Hypothalamus (tissue), 51 donors: ENCODE results near the gene LONP2.
A peak's percentile ranks its signal among the peaks of the same experiment; 100 is the strongest.
"Not testable (repeated sequence)": the region's sequence is repeated elsewhere in the genome, so short reads cannot be mapped to it uniquely, and the experiment has no call there.

Experiments
- DNase-seq, 51 donors: peaks; one replicate each; lab custom pipeline; 2025; lab: John Stamatoyannopoulos, UW

LONP2 gene

DNA sequence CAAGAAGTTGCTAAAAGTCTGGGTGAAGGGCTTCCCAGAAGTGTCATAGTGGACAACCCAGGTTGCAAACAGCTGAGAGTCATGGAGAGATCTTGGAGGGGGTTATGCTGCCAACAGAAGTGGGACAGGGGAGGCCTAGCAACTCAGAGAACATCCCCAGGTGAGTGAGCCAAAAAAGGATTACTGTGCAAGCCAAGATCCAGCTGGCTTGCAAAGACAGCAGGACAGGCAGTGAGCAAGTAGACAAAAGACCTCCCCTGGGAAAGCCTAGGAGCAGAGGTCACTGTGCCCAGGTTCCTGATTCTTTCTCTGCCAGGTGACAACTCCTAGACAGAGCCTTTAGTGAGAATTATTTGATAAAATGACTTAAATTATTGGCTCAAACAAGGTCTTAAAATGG lies 9.5 kb upstream of the LONP2 start:
- DNase-seq, result no peak

DNA sequence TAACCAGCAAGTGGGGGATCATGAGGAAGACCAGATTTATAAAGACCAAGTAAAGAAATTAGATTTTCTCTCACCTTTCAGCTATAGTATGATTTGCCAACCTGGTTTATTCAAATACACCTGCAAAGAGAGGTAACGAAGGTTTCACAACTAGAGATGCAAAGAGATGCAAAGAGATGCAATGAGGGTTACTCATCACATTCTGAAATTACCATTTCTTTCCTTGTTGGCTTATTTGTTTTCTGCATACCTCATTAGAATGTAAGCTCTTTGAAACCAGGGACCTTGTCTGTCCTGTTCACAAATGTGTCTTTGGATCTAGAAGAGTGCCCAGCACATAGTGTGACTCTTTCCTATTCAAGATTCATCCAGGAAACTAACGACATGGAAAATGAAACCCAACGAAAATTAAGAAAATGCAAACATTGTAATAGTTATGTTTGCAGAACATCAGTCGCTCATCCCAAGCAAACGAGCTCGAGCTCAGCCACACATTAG lies 9.0 kb upstream of the LONP2 start:
- no peak for DNase-seq

DNA sequence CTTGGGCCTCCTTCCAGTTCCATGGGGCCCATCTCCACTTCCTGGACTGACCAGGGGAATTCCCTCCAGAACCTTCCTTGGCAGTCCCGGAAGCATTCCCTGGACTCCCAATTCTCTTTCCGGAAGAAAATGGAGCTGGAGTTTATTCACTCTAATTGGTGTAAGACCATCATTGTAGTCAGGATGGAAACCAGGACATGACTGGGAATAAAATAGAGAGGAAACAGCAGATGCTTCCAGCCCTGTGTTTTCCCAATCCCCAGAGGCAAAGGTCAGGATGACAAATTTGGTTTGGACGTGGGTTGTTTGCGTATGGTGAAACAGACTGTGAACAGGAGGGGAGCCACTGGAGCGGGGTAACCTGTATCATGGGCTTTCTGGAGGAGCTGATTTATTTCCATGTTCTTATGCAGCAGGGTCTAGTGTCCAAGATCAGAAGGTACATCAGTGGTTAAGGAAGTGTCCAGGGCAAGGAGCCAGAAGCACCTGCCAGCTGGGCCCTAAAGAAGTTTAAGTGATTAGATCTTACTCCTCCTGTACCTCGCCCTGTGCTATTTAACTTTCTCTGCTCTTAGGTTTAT lies 8.5 kb upstream of the LONP2 start:
- DNase-seq, result no peak

DNA sequence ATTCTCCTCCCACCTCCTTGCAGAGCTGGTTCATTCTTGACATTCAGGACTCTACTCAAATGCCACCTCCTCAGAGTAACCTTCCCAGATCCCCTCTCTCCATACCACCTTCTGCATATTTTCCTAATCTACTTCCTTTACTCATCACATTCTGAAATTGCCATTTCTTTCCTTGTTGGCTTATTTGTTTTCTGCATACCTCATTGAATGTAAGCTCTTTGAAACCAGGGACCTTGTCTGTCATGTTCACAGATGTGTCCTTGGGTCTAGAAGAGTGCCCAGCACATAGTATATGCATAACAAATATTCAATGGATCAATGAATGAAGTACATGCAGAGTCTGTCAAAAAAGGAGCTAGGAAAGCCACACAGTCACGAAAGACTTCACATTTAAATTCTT lies 7.8 kb upstream of the LONP2 start:
- no peak for DNase-seq

DNA sequence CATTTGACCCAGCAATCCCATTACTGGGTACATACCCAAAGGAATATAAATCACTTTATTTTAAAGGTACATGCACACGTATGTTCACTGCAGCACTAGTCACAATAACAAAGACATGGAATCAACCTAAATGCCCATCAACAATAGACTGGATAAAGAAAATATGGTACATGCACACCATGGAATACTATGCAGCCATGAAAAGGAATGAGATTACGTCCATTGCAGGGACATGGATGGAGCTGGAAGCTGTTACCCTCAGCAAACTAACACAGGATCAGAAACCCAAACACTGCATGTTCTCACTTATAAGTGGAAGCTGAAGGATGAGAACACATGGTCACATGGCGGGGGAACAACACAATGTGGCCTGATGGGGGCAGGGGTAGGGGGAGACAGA lies 4.0 kb upstream of the LONP2 start:
- DNase-seq, result not testable (repeated sequence)

DNA sequence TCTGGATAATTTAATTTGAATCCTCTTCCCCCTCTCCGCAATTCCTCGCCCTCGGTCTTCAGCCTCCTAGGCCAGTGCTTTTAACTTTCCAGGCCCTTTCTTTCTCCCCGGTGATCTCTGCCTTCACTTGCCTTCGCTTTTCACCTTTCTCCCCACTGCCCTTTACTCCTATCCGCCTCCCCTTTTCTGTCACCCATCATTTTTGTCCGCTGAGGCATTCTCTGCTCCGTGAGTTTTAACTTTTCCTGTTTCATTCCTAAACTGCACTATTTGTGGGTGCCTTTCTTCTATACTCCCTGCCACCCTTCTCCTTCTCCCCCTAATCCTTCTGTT lies 729 bp downstream of the LONP2 start:
- DNase-seq, result no peak

DNA sequence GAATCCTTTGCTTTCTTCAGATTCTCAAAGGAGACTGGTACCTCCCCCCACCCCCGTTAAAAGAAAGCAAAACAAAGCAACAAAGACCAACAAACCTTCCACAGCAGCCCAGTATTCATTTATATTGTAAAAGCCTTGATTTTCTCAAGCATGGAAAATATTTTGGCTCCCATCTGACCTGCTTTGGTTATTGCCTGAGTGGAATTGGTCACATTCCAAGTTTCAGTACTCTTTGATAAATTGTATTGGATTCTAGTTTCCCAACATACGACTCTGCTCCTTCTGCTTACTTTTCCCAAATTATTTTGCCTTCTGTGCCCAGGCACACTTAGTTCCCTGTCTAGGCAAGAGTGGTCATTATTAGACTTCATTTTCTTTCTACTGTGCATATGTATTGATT lies 2.0 kb downstream of the LONP2 start:
- no peak for DNase-seq

DNA sequence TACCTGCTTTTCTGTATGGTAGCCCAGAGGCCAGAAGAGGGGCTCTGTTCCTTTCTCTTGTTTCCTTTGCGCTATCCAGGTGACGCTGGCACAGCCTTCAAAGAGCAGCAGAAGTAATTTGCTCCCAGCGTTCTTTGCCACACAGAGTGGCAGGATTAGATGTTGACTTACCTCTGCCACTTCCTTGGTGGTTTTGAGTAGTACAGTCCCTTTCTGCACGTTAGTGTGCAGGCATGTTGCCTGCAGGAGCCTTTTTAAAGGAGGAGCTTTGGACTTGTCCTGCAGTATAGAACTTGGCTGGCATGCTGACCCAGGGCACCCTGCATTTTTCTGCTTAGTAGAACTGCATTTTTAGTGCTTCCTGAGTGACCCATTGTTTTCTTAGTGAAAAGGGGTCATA lies 3.2 kb downstream of the LONP2 start, which contains the start of gene ABCC11:
Gene ABCC11 (minus strand): TSS at position 229 of the 400 bp plus-strand sequence. CDS start 15,618 bp downstream, outside the sequence.
- DNase-seq, result no peak

DNA sequence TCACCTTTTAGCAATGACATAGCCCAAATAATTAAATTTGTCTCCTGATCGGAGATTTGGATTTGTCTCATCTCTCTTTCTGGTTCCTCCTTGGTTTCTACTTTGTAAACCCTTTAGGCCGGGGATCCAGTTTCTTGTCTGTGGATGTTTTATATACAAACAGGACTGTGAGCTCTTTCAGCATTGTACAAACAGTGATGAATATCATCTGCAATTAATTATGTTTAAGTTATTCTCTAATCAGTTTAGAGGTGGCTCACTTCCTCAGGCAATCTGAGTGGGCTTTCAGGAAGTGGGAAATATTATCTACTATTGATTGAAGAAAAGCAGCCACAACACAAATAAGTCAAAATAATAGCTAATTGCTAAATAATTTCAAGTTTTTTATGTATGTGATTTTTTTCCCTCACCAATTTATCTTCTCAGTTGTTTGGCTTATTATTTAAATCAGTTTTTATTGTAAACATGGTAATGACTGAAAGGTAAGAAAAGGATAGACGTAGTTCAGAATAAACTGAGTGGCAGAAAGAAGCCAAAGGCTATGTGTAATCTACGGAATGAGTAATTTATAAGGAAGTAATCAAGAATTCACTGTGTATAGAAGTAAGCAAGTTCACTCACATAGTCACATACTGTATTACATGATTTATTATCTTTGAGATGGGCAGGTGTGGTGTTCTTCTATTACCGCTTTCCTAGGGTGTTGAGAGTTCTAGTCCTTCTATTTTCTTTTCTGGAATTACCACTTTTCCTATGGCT lies 6.6 kb downstream of the LONP2 start:
- no peak for DNase-seq

DNA sequence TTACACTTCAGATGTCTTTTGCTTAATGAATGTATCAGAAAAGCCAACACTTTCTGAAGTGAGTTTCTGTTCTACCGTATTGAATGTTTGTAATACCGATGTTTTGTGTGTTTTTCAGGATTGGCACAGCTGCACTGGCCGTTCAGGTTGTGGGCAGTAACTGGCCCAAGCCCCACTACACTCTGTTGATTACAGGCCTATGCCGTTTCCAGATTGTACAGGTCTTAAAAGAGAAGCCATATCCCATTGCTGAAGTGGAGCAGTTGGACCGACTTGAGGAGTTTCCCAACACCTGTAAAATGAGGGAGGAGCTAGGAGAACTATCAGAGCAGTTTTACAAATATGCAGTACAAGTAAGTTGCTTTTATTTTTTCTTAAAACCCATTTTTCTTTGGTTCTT lies 7.9 kb downstream of the LONP2 start:
- no peak for DNase-seq

DNA sequence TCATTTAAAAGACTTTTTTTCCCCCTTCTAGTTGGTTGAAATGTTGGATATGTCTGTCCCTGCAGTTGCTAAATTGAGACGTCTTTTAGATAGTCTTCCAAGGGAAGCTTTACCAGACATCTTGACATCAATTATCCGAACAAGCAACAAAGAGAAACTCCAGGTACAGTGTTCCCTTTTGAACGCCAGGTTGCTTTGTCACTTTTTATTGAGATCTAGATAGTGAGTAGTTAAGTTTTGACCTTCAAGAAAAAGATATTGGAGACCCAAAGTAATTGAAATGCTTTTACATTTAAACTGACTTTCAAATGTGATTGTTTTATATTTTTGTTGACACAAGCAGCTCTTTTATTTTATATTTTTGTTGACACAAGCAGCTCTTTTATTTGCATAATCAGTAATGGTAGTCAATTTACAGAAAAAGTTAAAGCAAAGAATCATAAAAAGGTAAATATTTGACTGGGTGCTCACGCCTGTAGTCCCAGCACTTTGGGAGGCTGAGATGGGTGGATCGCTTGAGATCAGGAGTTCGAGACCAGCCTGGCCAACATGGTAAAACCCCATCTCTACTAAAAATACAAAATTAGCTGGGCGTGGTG lies 12.6 kb downstream of the LONP2 start:
- no peak for DNase-seq

DNA sequence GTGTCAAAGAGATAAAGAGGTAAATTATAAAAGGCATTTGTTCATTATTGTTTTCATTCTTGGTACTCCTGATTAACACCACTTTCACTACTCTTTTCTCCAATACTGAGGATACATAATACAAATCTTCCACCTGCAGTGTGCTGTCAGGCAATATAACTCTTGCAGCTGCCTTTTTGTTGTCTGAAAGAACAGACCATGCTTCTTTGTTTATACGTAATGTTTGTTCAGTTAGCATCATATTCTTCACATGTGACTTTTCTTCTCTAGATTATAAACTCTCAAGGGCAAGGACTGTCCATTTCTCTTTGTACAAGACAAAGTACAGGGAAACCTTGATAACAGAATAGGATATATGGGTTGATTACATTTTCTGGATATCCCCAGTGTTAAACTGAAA lies 17.5 kb downstream of the LONP2 start:
- no peak for DNase-seq

DNA sequence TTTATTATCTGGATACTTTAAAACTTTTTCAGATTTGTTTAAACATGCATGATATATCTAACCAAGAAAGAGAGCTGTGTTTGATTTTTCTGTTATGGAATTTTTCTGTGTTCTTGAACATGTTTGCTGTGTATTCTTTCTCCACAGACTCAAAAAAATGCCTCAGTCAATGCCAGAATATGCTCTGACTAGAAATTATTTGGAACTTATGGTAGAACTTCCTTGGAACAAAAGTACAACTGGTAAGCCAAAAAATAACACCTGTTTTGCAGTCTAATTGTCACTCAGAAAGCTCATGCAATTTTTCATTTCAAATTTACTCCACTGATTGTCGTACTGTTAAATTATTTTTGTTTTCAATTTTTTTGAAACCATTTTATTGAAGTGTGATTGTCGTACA lies 18.5 kb downstream of the LONP2 start:
- DNase-seq, result no peak

DNA sequence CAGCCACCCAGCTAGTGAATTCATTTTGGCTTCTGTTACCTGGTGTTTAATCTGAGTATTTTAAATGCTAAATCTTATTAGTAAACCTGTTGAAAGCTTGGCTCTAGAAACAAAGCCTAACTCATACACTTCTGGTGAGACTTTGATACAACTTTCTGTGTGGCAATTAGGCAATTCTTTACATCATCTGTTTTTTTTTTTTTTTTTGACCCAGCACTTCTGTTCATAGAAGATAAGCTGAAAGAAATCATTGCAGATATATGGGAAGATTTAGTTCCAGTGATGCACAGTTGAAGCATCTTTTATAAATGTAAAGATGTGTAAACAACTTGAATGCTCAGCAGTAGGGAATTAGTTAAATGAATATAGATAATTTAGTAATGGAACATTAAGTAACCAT lies 24.9 kb downstream of the LONP2 start:
- DNase-seq, result no peak

DNA sequence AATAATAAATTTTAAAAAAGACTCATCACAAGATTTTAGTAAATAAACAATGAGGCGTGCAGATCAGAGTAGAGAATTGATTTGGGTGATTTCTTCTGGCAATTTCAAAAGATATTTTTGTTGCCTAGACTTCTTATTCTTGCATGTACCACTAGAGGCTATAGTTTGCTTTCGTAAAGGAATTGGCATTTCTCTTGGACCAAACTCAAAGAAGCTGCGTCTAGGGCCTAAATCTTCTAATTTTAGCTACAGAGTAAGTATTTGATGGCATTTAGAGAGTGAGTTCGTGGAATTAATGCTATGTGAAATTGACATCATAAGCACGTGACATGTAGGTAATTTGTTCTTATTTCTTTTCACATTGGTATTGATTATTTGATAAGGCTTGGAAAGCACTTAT lies 27.6 kb downstream of the LONP2 start:
- DNase-seq, result no peak

DNA sequence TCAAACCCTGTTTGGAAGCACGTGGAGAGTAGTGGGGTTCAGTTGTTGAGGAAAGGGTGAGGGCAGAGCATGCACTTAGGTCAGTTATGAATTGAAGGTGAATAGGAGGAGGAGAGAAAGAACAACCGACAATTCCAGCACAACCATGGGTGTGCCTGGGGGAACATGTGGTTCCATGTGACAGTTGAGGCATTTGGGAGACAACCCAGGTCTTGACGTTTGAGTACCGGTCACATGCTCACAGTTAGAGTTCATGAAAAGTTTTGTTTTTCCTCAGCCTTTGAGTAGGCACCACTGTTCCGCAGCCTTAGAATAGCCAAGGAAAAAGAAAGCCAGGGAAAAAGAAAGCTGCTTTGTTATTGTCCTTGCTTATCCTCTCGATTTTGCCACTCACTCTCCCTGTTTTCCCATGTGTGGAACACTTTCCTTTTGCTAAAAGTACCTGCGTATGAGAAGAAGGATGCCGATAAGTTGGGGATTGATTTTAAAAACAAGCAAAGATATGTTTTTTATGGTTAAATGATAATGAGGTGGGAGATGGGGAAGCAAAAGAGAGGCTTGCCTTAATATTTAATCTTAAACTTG lies 28.8 kb downstream of the LONP2 start:
- DNase-seq, result peak in 26 of 51 donors; percentile 3 to 67 (median 34)

DNA sequence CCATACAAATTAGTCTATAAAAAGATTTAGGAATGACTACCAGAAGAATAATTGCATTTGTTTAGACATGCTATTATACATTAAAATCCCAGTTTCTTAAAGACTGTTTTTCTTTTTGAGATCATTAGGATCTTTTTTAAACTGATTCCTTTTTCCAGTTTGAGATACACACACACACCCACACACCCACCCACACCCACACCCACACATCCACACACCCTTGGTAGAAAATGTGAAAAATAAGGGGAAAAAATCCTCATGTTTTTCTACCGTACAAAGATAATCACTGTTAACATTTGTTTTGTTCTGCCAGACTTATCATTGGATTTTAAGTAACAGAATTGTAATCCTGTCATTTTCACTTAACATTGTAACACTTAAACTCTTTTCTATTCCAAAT lies 30.4 kb downstream of the LONP2 start:
- DNase-seq, result no peak

DNA sequence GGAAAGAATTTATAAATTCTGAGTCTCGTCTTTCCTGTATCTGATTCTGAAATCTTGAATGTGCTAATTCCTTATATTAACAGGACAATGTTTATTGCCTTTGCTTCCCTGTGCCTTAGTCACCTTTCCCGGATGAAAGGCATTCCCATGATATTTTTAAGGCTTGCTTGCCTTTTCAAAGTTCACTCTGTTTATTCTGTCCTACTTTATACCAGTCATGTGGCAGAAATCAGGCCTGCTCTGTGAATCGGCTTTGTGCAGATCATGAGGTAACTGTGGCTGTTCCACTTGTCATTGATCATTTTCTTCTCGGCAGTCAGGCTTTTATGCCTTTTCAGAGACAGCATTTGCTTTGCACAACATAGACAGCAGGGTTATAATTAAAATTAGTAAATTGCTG lies 32.0 kb downstream of the LONP2 start:
- DNase-seq, result peak in 24 of 51 donors; percentile 3 to 61 (median 28)

DNA sequence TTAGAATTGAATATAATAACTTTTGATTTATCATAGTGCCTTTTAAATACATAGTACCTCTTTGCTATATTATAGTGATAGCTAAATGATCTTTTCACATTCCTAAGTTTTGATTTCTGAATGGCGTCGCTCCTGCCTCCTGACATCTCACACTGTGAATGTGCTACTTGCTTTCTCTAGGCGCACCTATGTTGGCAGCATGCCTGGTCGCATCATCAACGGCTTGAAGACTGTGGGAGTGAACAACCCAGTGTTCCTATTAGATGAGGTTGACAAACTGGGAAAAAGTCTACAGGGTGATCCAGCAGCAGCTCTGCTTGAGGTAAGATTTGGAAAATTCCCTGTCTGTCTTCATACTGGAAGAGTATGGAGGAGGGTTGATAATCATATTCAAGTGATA lies 33.1 kb downstream of the LONP2 start:
- DNase-seq, result peak in 7 of 51 donors; percentile 2 to 47 (median 8)

DNA sequence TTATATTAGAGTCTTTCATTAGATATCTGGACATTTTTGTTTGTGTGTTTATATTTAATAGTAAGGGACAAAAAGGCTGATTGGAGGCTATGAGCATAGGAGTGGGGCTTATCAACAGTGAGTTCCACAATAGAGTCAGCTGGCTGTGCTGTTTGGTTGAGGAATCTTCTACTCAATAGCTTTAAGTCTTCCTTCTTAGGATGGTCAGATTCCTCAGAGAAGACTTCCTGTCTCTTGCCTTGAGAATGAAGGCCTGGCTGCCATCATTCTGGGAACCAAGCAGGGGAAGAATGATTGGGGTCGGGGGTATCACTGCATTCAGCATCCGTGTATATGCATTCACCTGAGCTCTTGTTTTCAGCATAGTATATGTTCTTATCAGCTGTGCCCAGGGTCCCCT lies 35.1 kb downstream of the LONP2 start:
- peak in 1 of 51 donors; percentile 8 for DNase-seq

DNA sequence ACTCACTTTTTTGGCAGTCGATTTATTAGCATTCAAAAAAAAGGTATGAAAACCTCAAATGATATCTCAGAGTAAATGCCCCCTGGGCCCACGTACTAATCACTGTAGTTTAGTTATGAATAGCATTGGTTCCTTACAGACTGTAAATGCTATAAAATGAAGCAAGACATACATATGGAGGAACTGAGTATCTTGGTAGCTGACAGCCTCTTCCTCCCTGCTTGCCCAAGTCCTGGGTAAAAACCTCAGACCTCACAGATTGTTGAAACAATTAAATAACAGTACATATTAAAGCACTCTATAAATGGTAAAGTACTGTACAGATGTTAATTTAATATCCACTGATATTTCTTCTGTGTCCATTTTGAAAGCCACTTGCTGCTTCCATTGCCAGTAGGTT lies 36.4 kb downstream of the LONP2 start:
- DNase-seq, result no peak
